GM12878 (cell line): ENCODE measurements around the gene KIF5A.
"Not testable (repeated sequence)": the region's sequence is repeated elsewhere in the genome, so short reads cannot be mapped to it uniquely, and the experiment has no call there.

Source experiments
- RAD21 ChIP-seq: IDR thresholded peaks from 2 replicates; pipeline ENCODE4 v1.6.1; 2011; ENCODE audit warnings: mild to moderate bottlenecking, low read depth, low read length, moderate library complexity; ENCODE audit not compliant: insufficient read depth
- SIN3A ChIP-seq: IDR thresholded peaks from 2 replicates; pipeline ENCODE4 v1.6.1; 2012; ENCODE audit warnings: low read depth, low read length, improper control_type of control experiment
- TF ChIP-seq, protein P1 (sequence below), 3 experiments: IDR thresholded peaks in 2 of 3; conservative IDR thresholded peaks in 1 of 3; 2 replicates each; pipeline ENCODE4 v1.5.1; 2011; ENCODE audit warnings: low read depth in 3 of 3, low read length in 3 of 3, mild to moderate bottlenecking in 3 of 3, control low read depth in 2 of 3, moderate library complexity in 2 of 3, inconsistent platforms in 1 of 3, mixed read lengths in 1 of 3; ENCODE audit not compliant: control insufficient read depth in 2 of 3, insufficient read depth in 1 of 3; ENCODE audit errors: extremely low read depth in 1 of 3

GRCh38 chr12:57588951-57589610 lies 39.2 kb downstream of the KIF5A start:
- TF ChIP-seq, protein P1, sequence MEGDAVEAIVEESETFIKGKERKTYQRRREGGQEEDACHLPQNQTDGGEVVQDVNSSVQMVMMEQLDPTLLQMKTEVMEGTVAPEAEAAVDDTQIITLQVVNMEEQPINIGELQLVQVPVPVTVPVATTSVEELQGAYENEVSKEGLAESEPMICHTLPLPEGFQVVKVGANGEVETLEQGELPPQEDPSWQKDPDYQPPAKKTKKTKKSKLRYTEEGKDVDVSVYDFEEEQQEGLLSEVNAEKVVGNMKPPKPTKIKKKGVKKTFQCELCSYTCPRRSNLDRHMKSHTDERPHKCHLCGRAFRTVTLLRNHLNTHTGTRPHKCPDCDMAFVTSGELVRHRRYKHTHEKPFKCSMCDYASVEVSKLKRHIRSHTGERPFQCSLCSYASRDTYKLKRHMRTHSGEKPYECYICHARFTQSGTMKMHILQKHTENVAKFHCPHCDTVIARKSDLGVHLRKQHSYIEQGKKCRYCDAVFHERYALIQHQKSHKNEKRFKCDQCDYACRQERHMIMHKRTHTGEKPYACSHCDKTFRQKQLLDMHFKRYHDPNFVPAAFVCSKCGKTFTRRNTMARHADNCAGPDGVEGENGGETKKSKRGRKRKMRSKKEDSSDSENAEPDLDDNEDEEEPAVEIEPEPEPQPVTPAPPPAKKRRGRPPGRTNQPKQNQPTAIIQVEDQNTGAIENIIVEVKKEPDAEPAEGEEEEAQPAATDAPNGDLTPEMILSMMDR (IDR thresholded peaks at IDR 0.05 in 2 of 3, conservative IDR thresholded peaks at IDR 0.05 in 1 of 3; ENCODE audit: control insufficient read depth in 2 of 3, extremely low read depth in 1 of 3, insufficient read depth in 1 of 3, low read depth in 3 of 3, low read length in 3 of 3), result not testable (repeated sequence)
- not testable (repeated sequence) for TF ChIP-seq SIN3A, RAD21
